Heart left ventricle (tissue), 13 donors: ENCODE results near the gene KLHL10.

Experiments used
- CTCF ChIP-seq, 12 donors: fragments of 200-600 bp; sonication (generic) in 4 of 12; IDR thresholded peaks; one replicate each; pipeline versions ENCODE4 v1.5.0 to v1.8.0; 2018 to 2022; ENCODE audit warnings: antibody characterized with exemption in 12 of 12, mild to moderate bottlenecking in 5 of 12
- POLR2A ChIP-seq, 2 donors: fragments of 450-650 bp; IDR thresholded peaks; one replicate each; pipeline ENCODE4 v1.6.1; 2017; ENCODE audit warnings: antibody characterized with exemption in 2 of 2, mild to moderate bottlenecking in 2 of 2, moderate library complexity in 2 of 2
- donor health status: ischemic (EF 13 %, LVEDD 7.1; RV severe dilation, severe dysfunction).
- donor health status: DM: no; HTN: yes; CAD: no.
- donor health status: DM: no; HTN: no; CAD: no.
- donor health status: ischemic (EF 25% LVEDD 6.9; RV normal size, moderate dysfunction).
- donor health status: ischemic (EF 25% LVEDD 5.7; RV mildly dilated, moderate dysfunction).
- donor health status: ischemic (EF 35%, LVEDD 5.7; RV mildly dilated, moderate dysfunction).
- donor health status: nonischemic (EF 11% LVEDD 7.7; RV severe dilation, severe dysfunction).
- donor health status: DM: yes; HTN: yes; CAD: no.
- donor health status: PGD.
- donor health status: ischemic (EF 29% LVEDD 5.4; RV normal size, mild dysfunction).
- donor health status: nonischemic (EF 23%, LVEDD 6.1; RV moderate dilation, normal function).

- no peak for TF ChIP-seq POLR2A (IDR thresholded peaks at IDR 0.05)
- TF ChIP-seq CTCF (IDR thresholded peaks at IDR 0.05), result no peak
Observed at GRCh38 chr17:41813699-41814124, 23.9 kb upstream of the KLHL10 start.
